Keratinocyte (primary cell): Measurements from ENCODE around the gene CFAP57. TPM values are rescaled to one million over a fixed set of nuclear protein-coding genes. Genes with fewer than 3 reads are reported as not detected.

ENCODE experiments used
- DNase-seq: peaks from one replicate; pipeline ENCODE4 v3.0.0-alpha.2; 2011; ENCODE audit warnings: low read depth, missing footprints, low spot score
- FAIRE-seq: peaks from 2 replicates; lab custom pipeline; 2011; peaks lifted over from hg19 to GRCh38; lab: Jason Lieb, UNC
- H2AFZ ChIP-seq: 2 replicates; pipeline ENCODE4 v1.6.0; 2012; ENCODE audit warnings: low read length, control low read depth, inconsistent platforms; ENCODE audit not compliant: control insufficient read depth
- H3K27ac ChIP-seq: 2 replicates; pipeline ENCODE4 v1.5.1; 2011; ENCODE audit warnings: low read length; ENCODE audit not compliant: control insufficient read depth, insufficient read depth
- H3K27me3 ChIP-seq: 3 replicates; pipeline ENCODE4 v1.6.0; 2011; ENCODE audit warnings: low read length; ENCODE audit not compliant: control insufficient read depth, insufficient read depth; ENCODE audit errors: extremely low read depth
- H3K36me3 ChIP-seq, 2 experiments: 2 replicates in 1 of 2; 3 replicates in 1 of 2; pipeline ENCODE4 v1.5.1; 2011; ENCODE audit warnings: low read length in 2 of 2, mild to moderate bottlenecking in 1 of 2; ENCODE audit not compliant: control insufficient read depth in 2 of 2, insufficient read depth in 2 of 2; ENCODE audit errors: extremely low read depth in 1 of 2
- H3K4me1 ChIP-seq: 3 replicates; pipeline ENCODE4 v1.5.1; 2011; ENCODE audit warnings: low read length; ENCODE audit not compliant: control insufficient read depth, insufficient read depth; ENCODE audit errors: extremely low read depth
- H3K4me2 ChIP-seq: 3 replicates; pipeline ENCODE4 v1.6.0; 2011; ENCODE audit warnings: low read depth, low read length; ENCODE audit not compliant: control insufficient read depth, insufficient read depth; ENCODE audit errors: extremely low read depth
- H3K4me3 ChIP-seq, 3 experiments: fragments of 200-600 bp in 1 of 3; sonication (generic) in 1 of 3; 2 replicates in 2 of 3; 3 replicates in 1 of 3; pipeline ENCODE4 v1.5.1; 2011 to 2016; ENCODE audit warnings: low read length in 3 of 3, mild to moderate bottlenecking in 3 of 3, control low read depth in 2 of 3, inconsistent platforms in 1 of 3, low read depth in 1 of 3, mixed read lengths in 1 of 3, mixed run types in 1 of 3, moderate library complexity in 1 of 3; ENCODE audit not compliant: control insufficient read depth in 2 of 3, insufficient read depth in 2 of 3; ENCODE audit errors: extremely low read depth in 1 of 3
- H3K79me2 ChIP-seq: 2 replicates; pipeline ENCODE4 v1.6.0; 2012; ENCODE audit warnings: low read length; ENCODE audit not compliant: control insufficient read depth, insufficient read depth
- H3K9ac ChIP-seq: 3 replicates; pipeline ENCODE4 v1.6.0; 2011; ENCODE audit warnings: low read length; ENCODE audit not compliant: control insufficient read depth, insufficient read depth; ENCODE audit errors: extremely low read depth
- H3K9me1 ChIP-seq: 3 replicates; pipeline ENCODE4 v1.6.0; 2011; ENCODE audit warnings: low read length; ENCODE audit not compliant: control insufficient read depth, insufficient read depth; ENCODE audit errors: extremely low read depth
- H3K9me3 ChIP-seq: 2 replicates; pipeline ENCODE4 v1.5.1; 2012; ENCODE audit warnings: low read depth, low read length; ENCODE audit not compliant: control insufficient read depth
- H4K20me1 ChIP-seq: 3 replicates; pipeline ENCODE4 v1.6.0; 2011; ENCODE audit warnings: low read length; ENCODE audit not compliant: control insufficient read depth, insufficient read depth; ENCODE audit errors: extremely low read depth
- EZH2 ChIP-seq: IDR thresholded peaks from one replicate; pipeline ENCODE4 v1.6.1; 2012; ENCODE audit warnings: inconsistent platforms, mild to moderate bottlenecking, low read length, moderate library complexity
- dilution Hi-C: fragments of 300-500 bp; cut with MboI; formaldehyde crosslinking; loops from one replicate; pipeline ENCODE4 v1.7.0; 2020; ENCODE audit warnings: low sequenced_read_pairs; ENCODE audit not compliant: extremely low pct_ligation_motif_present
- polyA plus RNA-seq, 5 experiments: library from polyadenylated mRNA; depleted of rRNA in 3 of 5; stranded (reverse) in 3 of 5; stranded (forward) in 1 of 5; unstranded in 1 of 5; fragments of >200 nt; gene quantifications; 1 replicate in 1 of 5; 2 replicates in 3 of 5; 3 replicates in 1 of 5; pipeline versions ENCODE4 v1.2.1 to v1.2.3, GENCODE V29; 2011 to 2012; ENCODE audit warnings: missing spikeins in 2 of 5, low read depth in 1 of 5, low replicate concordance in 1 of 5
- TF ChIP-seq, protein P1 (sequence below), 3 experiments: IDR thresholded peaks in 1 of 3; conservative IDR thresholded peaks in 1 of 3; optimal IDR thresholded peaks in 1 of 3; 2 replicates in 2 of 3; 3 replicates in 1 of 3; pipeline versions ENCODE3 to v1.5.1; 2011; ENCODE audit warnings: low read length in 3 of 3, mild to moderate bottlenecking in 3 of 3, moderate library complexity in 2 of 3, control low read depth in 1 of 3, inconsistent platforms in 1 of 3; ENCODE audit not compliant: insufficient read depth in 2 of 3; ENCODE audit errors: extremely low read depth in 1 of 3

CFAP57 gene
- polyA plus RNA-seq, 1 donor (not counting 4 experiments of a cell fraction or from before 2014, with no cell fraction given): 0.39 TPM

DNA sequence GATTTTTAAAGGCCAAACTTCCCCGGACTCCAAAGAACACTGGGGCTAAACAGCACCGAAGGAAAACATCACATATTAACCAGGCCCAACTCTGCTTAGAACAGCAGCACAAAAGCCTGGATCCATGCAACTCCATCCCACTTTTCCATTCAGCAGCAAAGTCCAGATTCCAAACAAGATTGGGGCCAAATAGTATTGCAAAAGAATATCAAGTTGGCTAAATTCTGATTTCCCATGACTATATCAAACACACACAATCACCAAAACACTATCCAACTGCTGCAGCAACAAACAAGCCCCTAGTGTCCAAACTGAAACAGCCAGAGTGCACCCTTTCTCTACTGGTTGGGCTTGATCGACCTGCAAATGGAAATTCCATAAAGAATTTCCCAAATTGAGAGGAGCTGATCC is 78.2 kb downstream of the CFAP57 start:
- TF ChIP-seq, protein P1, sequence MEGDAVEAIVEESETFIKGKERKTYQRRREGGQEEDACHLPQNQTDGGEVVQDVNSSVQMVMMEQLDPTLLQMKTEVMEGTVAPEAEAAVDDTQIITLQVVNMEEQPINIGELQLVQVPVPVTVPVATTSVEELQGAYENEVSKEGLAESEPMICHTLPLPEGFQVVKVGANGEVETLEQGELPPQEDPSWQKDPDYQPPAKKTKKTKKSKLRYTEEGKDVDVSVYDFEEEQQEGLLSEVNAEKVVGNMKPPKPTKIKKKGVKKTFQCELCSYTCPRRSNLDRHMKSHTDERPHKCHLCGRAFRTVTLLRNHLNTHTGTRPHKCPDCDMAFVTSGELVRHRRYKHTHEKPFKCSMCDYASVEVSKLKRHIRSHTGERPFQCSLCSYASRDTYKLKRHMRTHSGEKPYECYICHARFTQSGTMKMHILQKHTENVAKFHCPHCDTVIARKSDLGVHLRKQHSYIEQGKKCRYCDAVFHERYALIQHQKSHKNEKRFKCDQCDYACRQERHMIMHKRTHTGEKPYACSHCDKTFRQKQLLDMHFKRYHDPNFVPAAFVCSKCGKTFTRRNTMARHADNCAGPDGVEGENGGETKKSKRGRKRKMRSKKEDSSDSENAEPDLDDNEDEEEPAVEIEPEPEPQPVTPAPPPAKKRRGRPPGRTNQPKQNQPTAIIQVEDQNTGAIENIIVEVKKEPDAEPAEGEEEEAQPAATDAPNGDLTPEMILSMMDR (optimal IDR thresholded peaks at IDR 0.05 in 1 of 3, IDR thresholded peaks at IDR 0.05 in 1 of 3, conservative IDR thresholded peaks at IDR 0.05 in 1 of 3; ENCODE audit: extremely low read depth in 1 of 3, insufficient read depth in 2 of 3, low read length in 3 of 3): no peak
- no peak for TF ChIP-seq EZH2
- H2AFZ ChIP-seq: no peak overlapping the region
- dilution Hi-C loops: no loop called here
- peaks cover 13% of the 10 kb centered on the region for H3K27me3 ChIP-seq
- H3K79me2 ChIP-seq: no peaks in the 10 kb centered on the region
- no peak overlapping the region for H3K27ac ChIP-seq
- H3K9ac ChIP-seq: no peak overlapping the region
- no peaks in the 10 kb centered on the region for H3K4me1 ChIP-seq
- no peak for DNase-seq
- no peaks in the 10 kb centered on the region for H4K20me1 ChIP-seq
- H3K9me3 ChIP-seq: no peaks in the 10 kb centered on the region
- no peak for FAIRE-seq
- H3K9me1 ChIP-seq: no peaks in the 10 kb centered on the region
- no peaks in the 10 kb centered on the region for H3K36me3 ChIP-seq
- H3K4me3 ChIP-seq: no peak overlapping the region
- H3K4me2 ChIP-seq: no peak overlapping the region

DNA sequence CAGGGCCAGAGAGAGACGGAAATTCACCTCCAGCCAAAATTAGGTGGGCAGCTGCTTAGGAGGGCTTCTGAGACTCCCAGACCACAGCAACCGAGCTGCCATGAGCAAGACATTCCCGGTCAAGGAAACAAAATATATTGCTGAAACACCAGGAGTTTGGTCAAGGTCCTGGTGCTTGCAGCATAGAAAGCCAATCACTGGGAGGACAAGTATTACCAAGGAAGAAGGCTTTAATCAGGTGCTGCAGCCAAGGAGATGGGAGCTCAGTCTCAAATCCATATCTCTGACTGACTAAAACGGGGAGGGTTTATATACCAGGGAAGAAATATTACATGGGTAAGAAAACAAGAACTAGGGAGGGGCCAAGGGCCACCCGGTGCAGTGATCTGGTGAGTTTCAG is 78.9 kb downstream of the CFAP57 start:
- no peak overlapping the region for H3K9ac ChIP-seq
- FAIRE-seq (no peak), DNase-seq (no peak)
- no peak overlapping the region for H2AFZ ChIP-seq
- dilution Hi-C loops: no loop called here
- no peak overlapping the region for H3K27ac ChIP-seq
- H3K4me2 ChIP-seq: no peak overlapping the region
- TF ChIP-seq, protein P1 (optimal IDR thresholded peaks at IDR 0.05 in 1 of 3, IDR thresholded peaks at IDR 0.05 in 1 of 3, conservative IDR thresholded peaks at IDR 0.05 in 1 of 3; ENCODE audit: extremely low read depth in 1 of 3, insufficient read depth in 2 of 3, low read length in 3 of 3): no peak
- no peak for TF ChIP-seq EZH2
- no peaks in the 10 kb centered on the region for H3K9me1 ChIP-seq
- H3K79me2 ChIP-seq: no peaks in the 10 kb centered on the region
- no peaks in the 10 kb centered on the region for H3K36me3 ChIP-seq
- no peaks in the 10 kb centered on the region for H3K4me1 ChIP-seq
- no peaks in the 10 kb centered on the region for H3K9me3 ChIP-seq
- H4K20me1 ChIP-seq: no peaks in the 10 kb centered on the region
- peaks cover 16% of the 10 kb centered on the region for H3K27me3 ChIP-seq
- no peak overlapping the region for H3K4me3 ChIP-seq
